Vagina (tissue), 2 donors: ENCODE measurements around the gene EML4.

ENCODE experiments used
- POLR2A ChIP-seq, 2 donors: fragments of 450-650 bp; IDR thresholded peaks; one replicate each; pipeline ENCODE4 v1.6.1; 2017; ENCODE audit warnings: antibody characterized with exemption in 2 of 2, mild to moderate bottlenecking in 2 of 2, moderate library complexity in 2 of 2
- TF ChIP-seq, protein P1 (sequence below), 3 experiments: fragments of 450-650 bp in 2 of 3; fragments of 200-600 bp in 1 of 3; sonication (generic) in 1 of 3; IDR thresholded peaks; one replicate each; pipeline ENCODE4 v1.5.1; 2017 to 2019; ENCODE audit warnings: antibody characterized with exemption in 3 of 3, mild to moderate bottlenecking in 2 of 3, moderate library complexity in 2 of 3

DNA sequence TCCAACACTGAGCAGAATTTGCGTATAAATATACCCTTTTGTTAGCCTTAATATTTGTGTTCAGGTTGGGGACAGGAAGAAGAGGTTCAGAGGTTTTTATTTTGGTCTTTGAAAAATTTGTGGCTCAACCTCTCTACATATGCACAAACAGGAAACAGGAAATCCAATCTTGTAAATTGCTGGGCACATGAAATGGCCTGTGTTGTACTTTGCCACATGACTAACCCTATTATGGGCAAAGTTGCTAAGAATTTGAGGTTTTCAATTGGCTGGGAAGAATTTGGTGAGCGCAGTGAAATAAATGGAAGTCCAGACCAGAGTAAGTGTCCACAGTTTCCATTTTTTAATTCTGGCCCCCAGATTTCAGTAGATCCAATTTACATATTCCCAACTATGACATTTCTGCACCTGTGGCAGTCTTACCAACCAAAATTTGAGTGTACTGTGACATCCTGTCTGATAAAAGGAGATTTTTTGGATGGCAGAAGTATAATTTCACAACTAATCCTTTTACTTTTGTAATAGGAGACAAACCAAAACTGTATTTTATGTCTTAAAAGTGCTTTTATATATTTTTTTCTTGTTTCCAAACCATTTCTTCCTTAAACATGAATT lies 128.3 kb downstream of the EML4 start:
- TF ChIP-seq, protein P1, sequence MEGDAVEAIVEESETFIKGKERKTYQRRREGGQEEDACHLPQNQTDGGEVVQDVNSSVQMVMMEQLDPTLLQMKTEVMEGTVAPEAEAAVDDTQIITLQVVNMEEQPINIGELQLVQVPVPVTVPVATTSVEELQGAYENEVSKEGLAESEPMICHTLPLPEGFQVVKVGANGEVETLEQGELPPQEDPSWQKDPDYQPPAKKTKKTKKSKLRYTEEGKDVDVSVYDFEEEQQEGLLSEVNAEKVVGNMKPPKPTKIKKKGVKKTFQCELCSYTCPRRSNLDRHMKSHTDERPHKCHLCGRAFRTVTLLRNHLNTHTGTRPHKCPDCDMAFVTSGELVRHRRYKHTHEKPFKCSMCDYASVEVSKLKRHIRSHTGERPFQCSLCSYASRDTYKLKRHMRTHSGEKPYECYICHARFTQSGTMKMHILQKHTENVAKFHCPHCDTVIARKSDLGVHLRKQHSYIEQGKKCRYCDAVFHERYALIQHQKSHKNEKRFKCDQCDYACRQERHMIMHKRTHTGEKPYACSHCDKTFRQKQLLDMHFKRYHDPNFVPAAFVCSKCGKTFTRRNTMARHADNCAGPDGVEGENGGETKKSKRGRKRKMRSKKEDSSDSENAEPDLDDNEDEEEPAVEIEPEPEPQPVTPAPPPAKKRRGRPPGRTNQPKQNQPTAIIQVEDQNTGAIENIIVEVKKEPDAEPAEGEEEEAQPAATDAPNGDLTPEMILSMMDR (IDR thresholded peaks at IDR 0.05), result no peak
- no peak for TF ChIP-seq POLR2A (IDR thresholded peaks at IDR 0.05)
